Medulla oblongata (tissue), 1 donor: ENCODE results near the gene IFI44.

ENCODE experiments used
- DNase-seq: peaks from one replicate; pipeline ENCODE4 v3.0.0-alpha.2; 2015; ENCODE audit errors: extremely low spot score

IFI44 gene

GRCh38 chr1:78702426-78702825 is 52.8 kb downstream of the IFI44 start:
- no peak for DNase-seq

GRCh38 chr1:78703806-78704205 is 54.2 kb downstream of the IFI44 start:
- no peak for DNase-seq

GRCh38 chr1:78712467-78713051 is 62.9 kb downstream of the IFI44 start:
- DNase-seq: no peak

- no peak for DNase-seq
These were observed 63.7 kb downstream of the IFI44 start for GRCh38 chr1:78713297-78713696.
